Osteocyte (in vitro differentiated cells): ENCODE measurements around the gene IL16. TPM values are rescaled to one million over a fixed set of nuclear protein-coding genes. Genes with fewer than 3 reads are reported as not detected.
A peak's percentile ranks its signal among the peaks of the same experiment; 100 is the strongest.
"Not testable (repeated sequence)": the region's sequence is repeated elsewhere in the genome, so short reads cannot be mapped to it uniquely, and the experiment has no call there.

ENCODE experiments used
- DNase-seq: peaks from one replicate; pipeline ENCODE4 v3.0.0; 2021; ENCODE audit warnings: mixed read lengths; ENCODE audit not compliant: unreplicated experiment; ENCODE audit errors: extremely low spot score
- H3K27ac Mint-ChIP-seq: one replicate; pipeline ENCODE4 v1.8.0; 2021; ENCODE audit warnings: mild to moderate bottlenecking, mixed read lengths; ENCODE audit not compliant: unreplicated experiment
- H3K27me3 Mint-ChIP-seq: one replicate; pipeline ENCODE4 v1.8.0; 2021; ENCODE audit warnings: mixed read lengths; ENCODE audit not compliant: unreplicated experiment
- H3K36me3 Mint-ChIP-seq: one replicate; pipeline ENCODE4 v1.8.0; 2021; ENCODE audit warnings: mixed read lengths; ENCODE audit not compliant: unreplicated experiment
- H3K4me1 Mint-ChIP-seq: one replicate; pipeline ENCODE4 v1.8.0; 2021; ENCODE audit warnings: mixed read lengths; ENCODE audit not compliant: unreplicated experiment
- H3K4me3 Mint-ChIP-seq: one replicate; pipeline ENCODE4 v1.8.0; 2021; ENCODE audit warnings: mild to moderate bottlenecking, moderate library complexity, mixed read lengths; ENCODE audit not compliant: unreplicated experiment
- H3K9me3 Mint-ChIP-seq: one replicate; pipeline ENCODE4 v1.8.0; 2021; ENCODE audit warnings: mixed read lengths; ENCODE audit not compliant: unreplicated experiment
- total RNA-seq: library from RNA; stranded (reverse); gene quantifications from 2 replicates; pipeline ENCODE4 v1.2.1, GENCODE V29; 2021
- TF ChIP-seq, protein P1 (sequence below): fragments of 200-600 bp; sonication (generic); IDR thresholded peaks from 2 replicates; pipeline ENCODE4 v1.5.0; 2021; ENCODE audit warnings: antibody characterized with exemption, mild to moderate bottlenecking, moderate library complexity

Gene IL16
- total RNA-seq, 1 donor from 2014 or later = not detected

- no peaks in the 10 kb centered on the region for H3K4me1 Mint-ChIP-seq
- no peak overlapping the region for H3K4me3 Mint-ChIP-seq
- no peak overlapping the region for H3K27ac Mint-ChIP-seq
- TF ChIP-seq, protein P1, sequence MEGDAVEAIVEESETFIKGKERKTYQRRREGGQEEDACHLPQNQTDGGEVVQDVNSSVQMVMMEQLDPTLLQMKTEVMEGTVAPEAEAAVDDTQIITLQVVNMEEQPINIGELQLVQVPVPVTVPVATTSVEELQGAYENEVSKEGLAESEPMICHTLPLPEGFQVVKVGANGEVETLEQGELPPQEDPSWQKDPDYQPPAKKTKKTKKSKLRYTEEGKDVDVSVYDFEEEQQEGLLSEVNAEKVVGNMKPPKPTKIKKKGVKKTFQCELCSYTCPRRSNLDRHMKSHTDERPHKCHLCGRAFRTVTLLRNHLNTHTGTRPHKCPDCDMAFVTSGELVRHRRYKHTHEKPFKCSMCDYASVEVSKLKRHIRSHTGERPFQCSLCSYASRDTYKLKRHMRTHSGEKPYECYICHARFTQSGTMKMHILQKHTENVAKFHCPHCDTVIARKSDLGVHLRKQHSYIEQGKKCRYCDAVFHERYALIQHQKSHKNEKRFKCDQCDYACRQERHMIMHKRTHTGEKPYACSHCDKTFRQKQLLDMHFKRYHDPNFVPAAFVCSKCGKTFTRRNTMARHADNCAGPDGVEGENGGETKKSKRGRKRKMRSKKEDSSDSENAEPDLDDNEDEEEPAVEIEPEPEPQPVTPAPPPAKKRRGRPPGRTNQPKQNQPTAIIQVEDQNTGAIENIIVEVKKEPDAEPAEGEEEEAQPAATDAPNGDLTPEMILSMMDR = no peak
- no peaks in the 10 kb centered on the region for H3K36me3 Mint-ChIP-seq
- no peak for DNase-seq
- H3K27me3 Mint-ChIP-seq = peaks cover 35% of the 10 kb centered on the region
- H3K9me3 Mint-ChIP-seq = no peaks in the 10 kb centered on the region
Measured at GRCh38 chr15:81195339-81195864, 1.3 kb upstream of the IL16 start.

DNA sequence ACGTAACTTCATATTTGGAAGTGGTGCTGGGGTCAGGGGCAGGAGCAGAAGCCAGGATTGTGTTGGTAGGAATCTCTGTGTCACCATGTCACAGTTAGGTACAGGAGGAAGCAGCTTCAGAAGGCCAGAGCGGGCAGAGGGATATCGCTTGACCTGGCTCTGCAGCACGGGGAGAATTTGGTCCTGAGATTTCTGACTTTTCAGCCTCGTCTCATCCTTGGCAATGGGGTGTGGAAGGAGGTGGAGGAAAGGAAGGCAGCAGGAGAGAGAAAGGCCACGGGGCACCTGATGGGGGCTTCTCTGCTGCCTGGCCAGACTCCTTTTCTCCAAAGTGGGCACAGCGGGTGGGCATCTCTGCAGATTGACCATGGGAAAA lies 564 bp downstream of the IL16 start:
- Mint-ChIP-seq H3K4me1 (no peaks in the 10 kb centered on the region), H3K9me3 (no peaks in the 10 kb centered on the region), H3K27me3 (peaks cover 26% of the 10 kb centered on the region)

DNA sequence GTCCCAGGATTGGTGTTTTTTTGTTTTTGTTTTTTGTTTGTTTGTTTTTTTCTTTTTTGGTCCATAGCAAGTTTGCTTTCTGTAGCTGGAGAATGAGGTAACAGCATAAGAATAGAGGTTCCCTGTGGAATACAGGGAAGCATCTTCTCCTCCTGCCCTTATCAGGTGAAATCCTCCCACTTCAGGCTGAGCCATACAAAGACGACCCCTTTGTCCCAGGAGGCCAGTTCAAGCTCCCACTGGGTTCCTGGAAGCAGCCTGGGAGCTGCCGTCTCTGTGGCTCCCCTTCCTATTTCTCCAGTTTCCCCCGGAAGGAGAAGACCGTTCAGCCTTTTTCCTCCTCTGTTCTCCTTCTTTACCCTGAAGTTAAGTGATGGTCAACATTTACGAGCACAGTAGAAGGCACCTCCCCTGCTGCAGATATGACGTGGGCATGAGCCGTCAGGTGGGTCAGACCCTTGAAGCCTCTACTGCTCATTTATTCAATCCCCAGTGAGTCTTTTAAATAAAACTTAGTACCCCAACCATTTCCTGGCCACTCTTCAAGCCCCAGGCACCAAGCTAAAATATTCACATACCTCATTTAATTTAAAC lies 1.1 kb downstream of the IL16 start:
- H3K4me3 Mint-ChIP-seq = no peak overlapping the region
- H3K27me3 Mint-ChIP-seq = peaks cover 23% of the 10 kb centered on the region
- H3K4me1 Mint-ChIP-seq = no peaks in the 10 kb centered on the region
- DNase-seq = no peak
- H3K27ac Mint-ChIP-seq = no peak overlapping the region
- H3K36me3 Mint-ChIP-seq = no peaks in the 10 kb centered on the region
- TF ChIP-seq, protein P1 = no peak
- H3K9me3 Mint-ChIP-seq = no peaks in the 10 kb centered on the region

More for the DNA sequence above, 564 bp downstream of the IL16 start:
- Mint-ChIP-seq H3K27ac (no peak overlapping the region), H3K4me3 (no peak overlapping the region), H3K36me3 (no peaks in the 10 kb centered on the region)
- TF ChIP-seq, protein P1 = no peak
- DNase-seq = peak; percentile 46

- Mint-ChIP-seq H3K9me3 (no peaks in the 10 kb centered on the region), H3K36me3 (no peaks in the 10 kb centered on the region), H3K27ac (no peak overlapping the region), H3K4me3 (no peak overlapping the region), H3K27me3 (peaks cover 16% of the 10 kb centered on the region), H3K4me1 (no peaks in the 10 kb centered on the region)
- DNase-seq = peak; percentile 77
- TF ChIP-seq, protein P1 = no peak
Measured at GRCh38 chr15:81199031-81199779, 2.5 kb downstream of the IL16 start.

DNA sequence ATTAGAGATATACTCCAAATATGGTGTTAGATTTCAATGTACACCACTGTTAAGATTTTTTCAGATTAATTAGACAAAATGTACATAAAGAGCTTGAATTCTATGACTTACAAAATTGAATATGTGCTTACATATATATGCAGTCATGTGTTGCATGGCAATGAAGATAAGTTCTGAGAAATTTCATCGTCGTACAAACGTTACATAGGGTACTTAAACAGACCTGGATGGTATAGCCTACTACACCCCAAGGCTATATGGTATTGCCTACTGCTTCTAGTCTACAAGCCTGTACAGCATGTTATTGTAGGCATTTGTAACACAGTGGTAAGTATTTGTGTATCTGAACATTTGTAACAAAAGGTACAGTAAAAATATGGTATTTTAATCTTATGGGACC lies 9.3 kb downstream of the IL16 start:
- TF ChIP-seq, protein P1 = no peak
- peaks cover 3% of the 10 kb centered on the region for H3K27me3 Mint-ChIP-seq
- H3K4me1 Mint-ChIP-seq = no peaks in the 10 kb centered on the region
- no peak overlapping the region for H3K27ac Mint-ChIP-seq
- peaks cover 8% of the 10 kb centered on the region for H3K9me3 Mint-ChIP-seq
- H3K36me3 Mint-ChIP-seq = no peaks in the 10 kb centered on the region
- H3K4me3 Mint-ChIP-seq = no peak overlapping the region
- no peak for DNase-seq

DNA sequence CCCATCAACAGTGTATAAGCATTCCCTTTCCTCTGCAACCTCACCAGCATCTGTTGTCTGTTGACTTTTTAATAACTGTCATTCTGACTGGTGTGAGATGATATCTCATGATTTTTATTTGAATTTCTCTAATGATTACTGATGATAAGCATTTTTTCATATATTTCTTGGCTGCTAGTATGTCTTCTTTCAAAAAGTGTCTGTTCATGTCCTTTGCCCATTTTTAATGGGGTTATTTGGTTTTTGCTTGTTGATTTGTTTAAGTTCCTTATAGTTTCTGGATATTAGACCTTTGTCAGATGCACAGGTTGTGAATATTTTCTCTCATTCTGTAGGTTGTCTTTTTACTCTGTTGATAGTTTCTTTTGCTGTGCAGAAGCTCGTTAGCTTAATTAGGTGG lies 11.3 kb downstream of the IL16 start:
- not testable (repeated sequence) for H3K36me3 Mint-ChIP-seq, H3K27ac Mint-ChIP-seq, H3K27me3 Mint-ChIP-seq, H3K4me3 Mint-ChIP-seq, H3K4me1 Mint-ChIP-seq, DNase-seq, H3K9me3 Mint-ChIP-seq
